Sigmoid colon (tissue), 7 donors: ENCODE measurements around the gene AGBL5. TPM values are rescaled to one million over a fixed set of nuclear protein-coding genes. Genes with fewer than 3 reads are reported as not detected.

Experiments used
- DNase-seq: peaks from one replicate; pipeline ENCODE4 v3.0.0-alpha.2; 2019
- H3K27ac ChIP-seq, 4 donors: fragments of 200-600 bp; sonication (generic); one replicate each; pipeline ENCODE4 v1.5.1; 2016 to 2019; ENCODE audit warnings: mild to moderate bottlenecking in 1 of 4
- H3K27me3 ChIP-seq, 3 donors: fragments of 200-600 bp; sonication (generic); one replicate each; pipeline ENCODE4 v1.5.1; 2019; ENCODE audit warnings: mild to moderate bottlenecking in 1 of 3
- H3K36me3 ChIP-seq, 4 donors: fragments of 200-600 bp; sonication (generic); one replicate each; pipeline ENCODE4 v1.5.1; 2016 to 2019
- H3K4me1 ChIP-seq, 4 donors: fragments of 200-600 bp; sonication (generic); one replicate each; pipeline ENCODE4 v1.5.1; 2017 to 2019
- H3K4me3 ChIP-seq, 4 donors: fragments of 200-600 bp; sonication (generic); one replicate each; pipeline ENCODE4 v1.5.1; 2017 to 2019; ENCODE audit warnings: mild to moderate bottlenecking in 2 of 4, moderate library complexity in 1 of 4
- H3K9me3 ChIP-seq, 4 donors: fragments of 200-600 bp in 3 of 4; sonication (generic) in 3 of 4; one replicate each; pipeline versions ENCODE4 v1.5.1 to v1.6.1; 2013 to 2019
- EP300 ChIP-seq, 4 donors: sonication (generic); formaldehyde crosslinking; IDR thresholded peaks; one replicate each; pipeline ENCODE4 v1.6.1; 2017; ENCODE audit warnings: antibody characterized with exemption in 4 of 4
- POLR2A ChIP-seq, 2 donors: fragments of 450-650 bp; IDR thresholded peaks; one replicate each; pipeline ENCODE4 v1.6.1; 2016; ENCODE audit warnings: antibody characterized with exemption in 2 of 2, mild to moderate bottlenecking in 2 of 2, moderate library complexity in 2 of 2
- POLR2AphosphoS5 ChIP-seq, 4 donors: sonication (generic); formaldehyde crosslinking; IDR thresholded peaks; one replicate each; pipeline ENCODE4 v1.6.1; 2017; ENCODE audit warnings: antibody characterized with exemption in 4 of 4
- WGBS, 2 donors: extraction: QIAGEN DNeasy Blood & Tissue Kit; methylation state at CpG; one replicate each; pipeline ENCODE4 v1.1.7; 2013; 5-methylcytosine and 5-hydroxymethylcytosine counted together
- intact Hi-C: fragments of 100-400 bp; cut with DNase I; formaldehyde crosslinking; loops from one replicate; pipeline ENCODE4 v1.15.1; 2023
- polyA plus RNA-seq, 3 donors: library from polyadenylated mRNA; stranded (reverse); fragments of 200-250 nt; gene quantifications; one replicate each; pipeline ENCODE4 v1.2.3, GENCODE V29; 2013
- total RNA-seq, 4 donors: library from RNA; depleted of rRNA; stranded (reverse); fragments of >200 nt; gene quantifications; one replicate each; pipeline ENCODE4 v1.1.0, GENCODE V29; 2016
- TF ChIP-seq, protein P1 (sequence below), 4 experiments: fragments of 450-650 bp in 3 of 4; fragments of 200-600 bp in 1 of 4; IDR thresholded peaks; one replicate each; pipeline ENCODE4 v1.5.1; 2016 to 2019; ENCODE audit warnings: antibody characterized with exemption in 4 of 4, mild to moderate bottlenecking in 3 of 4, moderate library complexity in 2 of 4
- donor health status: healthy with polysubstance abuse.
- donor health status: Bipolar disorder and iron deficiency.
- donor health status: healthy.

AGBL5 gene
- total and polyA plus RNA-seq, 7 donors = 12.4 to 23.3 (median 16.8) TPM

DNA sequence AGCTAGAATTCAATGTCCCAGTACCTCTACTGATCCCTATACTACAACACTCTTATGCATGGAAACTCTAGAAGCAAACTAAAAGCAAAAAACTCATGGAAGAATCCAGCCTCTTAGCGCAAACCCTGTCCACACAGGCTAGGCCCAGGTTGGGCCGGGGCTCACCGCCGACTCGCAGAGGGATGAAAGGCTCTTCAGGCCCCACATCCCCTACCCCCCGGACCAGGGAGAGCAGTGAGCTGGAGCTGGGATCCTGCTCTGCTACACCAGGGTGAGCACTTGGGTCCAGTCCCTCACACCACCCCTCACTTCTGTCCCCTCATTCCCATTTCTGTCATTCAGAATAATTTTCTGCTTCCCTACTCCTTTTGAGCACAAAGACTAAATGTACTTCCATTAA lies 18.0 kb downstream of the AGBL5 start:
- Histone ChIP-seq H3K4me3 (no peak overlapping the region), H3K9me3 (no peaks in the 10 kb centered on the region), H3K36me3 (peaks cover 0 to 37% (median 5%) of the 10 kb centered on the region in 4 donors), H3K27me3 (no peaks in the 10 kb centered on the region), H3K27ac (peak overlapping the region in 3 of 4 donors; percentile 94 to 98 (median 97)), H3K4me1 (peaks cover 0 to 54% (median 50%) of the 10 kb centered on the region in 4 donors)
- intact Hi-C loops = no loop called here
- TF ChIP-seq POLR2A (IDR thresholded peaks at IDR 0.05) (no peak), EP300 (IDR thresholded peaks at IDR 0.05) (no peak), POLR2AphosphoS5 (IDR thresholded peaks at IDR 0.05) (no peak)
- TF ChIP-seq, protein P1, sequence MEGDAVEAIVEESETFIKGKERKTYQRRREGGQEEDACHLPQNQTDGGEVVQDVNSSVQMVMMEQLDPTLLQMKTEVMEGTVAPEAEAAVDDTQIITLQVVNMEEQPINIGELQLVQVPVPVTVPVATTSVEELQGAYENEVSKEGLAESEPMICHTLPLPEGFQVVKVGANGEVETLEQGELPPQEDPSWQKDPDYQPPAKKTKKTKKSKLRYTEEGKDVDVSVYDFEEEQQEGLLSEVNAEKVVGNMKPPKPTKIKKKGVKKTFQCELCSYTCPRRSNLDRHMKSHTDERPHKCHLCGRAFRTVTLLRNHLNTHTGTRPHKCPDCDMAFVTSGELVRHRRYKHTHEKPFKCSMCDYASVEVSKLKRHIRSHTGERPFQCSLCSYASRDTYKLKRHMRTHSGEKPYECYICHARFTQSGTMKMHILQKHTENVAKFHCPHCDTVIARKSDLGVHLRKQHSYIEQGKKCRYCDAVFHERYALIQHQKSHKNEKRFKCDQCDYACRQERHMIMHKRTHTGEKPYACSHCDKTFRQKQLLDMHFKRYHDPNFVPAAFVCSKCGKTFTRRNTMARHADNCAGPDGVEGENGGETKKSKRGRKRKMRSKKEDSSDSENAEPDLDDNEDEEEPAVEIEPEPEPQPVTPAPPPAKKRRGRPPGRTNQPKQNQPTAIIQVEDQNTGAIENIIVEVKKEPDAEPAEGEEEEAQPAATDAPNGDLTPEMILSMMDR (IDR thresholded peaks at IDR 0.05) = no peak
- DNase-seq = peak; percentile 48
- 95 to 96% methylated on average over 6 of the region's 6 CpGs for whole genome bisulfite sequencing, 2 donors

DNA sequence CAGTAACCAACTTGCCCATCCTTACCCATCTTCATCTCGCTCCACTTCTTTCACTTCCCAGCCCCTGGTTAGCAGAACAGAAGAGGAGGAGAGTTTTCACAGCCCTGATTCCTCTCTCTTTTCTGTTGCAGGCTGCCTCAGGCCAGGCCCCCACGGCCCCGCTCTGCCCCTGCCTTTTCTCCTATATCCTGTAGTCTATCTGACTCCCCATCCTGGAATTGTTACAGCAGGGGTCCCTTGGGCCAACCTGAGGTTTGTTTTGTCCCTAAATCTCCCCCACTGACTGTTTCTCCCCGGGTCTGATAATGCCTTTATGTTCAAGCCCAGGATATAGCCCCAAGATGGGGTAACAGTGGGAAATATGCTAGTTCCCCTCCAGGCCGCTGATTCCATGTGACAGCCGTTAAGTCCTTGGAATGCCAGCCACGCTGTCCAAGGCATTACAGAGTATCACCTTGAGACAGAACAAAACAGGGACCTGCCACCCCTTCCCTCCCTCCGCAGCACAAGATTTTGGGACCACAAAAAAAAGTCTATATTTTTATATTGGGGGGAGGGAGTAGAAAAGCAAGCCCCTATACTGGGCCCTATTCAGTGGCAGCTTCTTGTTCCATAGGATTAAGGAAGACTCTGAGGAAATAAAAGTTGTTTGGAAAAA lies 18.6 kb downstream of the AGBL5 start:
- no peak for TF ChIP-seq POLR2AphosphoS5 (IDR thresholded peaks at IDR 0.05)
- TF ChIP-seq, protein P1 (IDR thresholded peaks at IDR 0.05) = no peak
- no peak for TF ChIP-seq EP300 (IDR thresholded peaks at IDR 0.05)
- TF ChIP-seq POLR2A (IDR thresholded peaks at IDR 0.05) = no peak
- Histone ChIP-seq H3K27me3 (no peaks in the 10 kb centered on the region), H3K4me1 (peaks cover 0 to 60% (median 57%) of the 10 kb centered on the region in 4 donors), H3K9me3 (no peaks in the 10 kb centered on the region), H3K27ac (peak overlapping the region in 3 of 4 donors; percentile 94 to 98 (median 97)), H3K36me3 (peaks cover 0 to 32% (median 5%) of the 10 kb centered on the region in 4 donors), H3K4me3 (peak overlapping the region in 3 of 4 donors; percentile 70 to 91 (median 77))
- WGBS, 2 donors = 86 to 89% methylated on average over 8 of the region's 8 CpGs
- peak; percentile 50 for DNase-seq
- intact Hi-C loops = no loop called here

DNA sequence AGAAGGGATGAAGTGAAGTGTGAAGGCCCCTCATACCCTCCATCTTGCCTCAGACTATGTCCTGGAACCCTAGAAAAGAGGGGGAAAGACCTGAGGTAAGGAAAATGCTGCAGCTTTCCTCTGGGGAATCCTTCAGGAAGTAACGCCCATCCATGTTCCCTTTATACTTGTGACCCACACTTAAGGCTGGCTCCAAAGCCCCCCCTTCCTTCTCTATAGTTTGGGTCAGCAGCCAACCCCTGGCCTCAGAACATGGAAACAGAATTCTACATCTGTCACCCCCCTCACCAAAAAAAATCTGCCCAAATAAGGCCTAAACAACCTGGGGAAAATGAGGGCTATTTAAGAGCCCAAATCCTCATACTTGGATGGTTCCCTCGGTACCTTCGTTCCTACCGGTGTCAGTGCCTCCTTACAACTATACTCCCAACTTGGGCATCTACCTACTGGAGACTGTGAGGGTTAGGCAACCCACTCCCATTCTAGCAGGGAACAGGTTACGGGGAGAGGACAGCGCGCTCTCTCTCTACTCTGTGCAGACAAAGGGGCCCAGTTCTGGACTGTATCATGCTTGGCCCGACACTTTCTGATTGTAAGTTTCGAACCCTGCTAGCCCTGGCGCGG lies 19.3 kb downstream of the AGBL5 start:
- Histone ChIP-seq H3K4me3 (peak overlapping the region; percentile 70 to 94 (median 84)), H3K27ac (peak overlapping the region; percentile 94 to 98 (median 97)), H3K27me3 (no peaks in the 10 kb centered on the region), H3K36me3 (peaks cover 0 to 30% (median 5%) of the 10 kb centered on the region in 4 donors), H3K4me1 (peaks cover 0 to 67% (median 64%) of the 10 kb centered on the region in 4 donors), H3K9me3 (no peaks in the 10 kb centered on the region)
- intact Hi-C loops = loop anchor here (1.0 kb wide), 1 partner anchor 19 kb away; the partner anchor contains the start of gene AGBL5
- WGBS, 2 donors = 4% methylated on average over 11 of the region's 11 CpGs
- TF ChIP-seq POLR2A (IDR thresholded peaks at IDR 0.05) (no peak), POLR2AphosphoS5 (IDR thresholded peaks at IDR 0.05) (no peak)
- TF ChIP-seq, protein P1 (IDR thresholded peaks at IDR 0.05) = no peak
- DNase-seq = no peak

DNA sequence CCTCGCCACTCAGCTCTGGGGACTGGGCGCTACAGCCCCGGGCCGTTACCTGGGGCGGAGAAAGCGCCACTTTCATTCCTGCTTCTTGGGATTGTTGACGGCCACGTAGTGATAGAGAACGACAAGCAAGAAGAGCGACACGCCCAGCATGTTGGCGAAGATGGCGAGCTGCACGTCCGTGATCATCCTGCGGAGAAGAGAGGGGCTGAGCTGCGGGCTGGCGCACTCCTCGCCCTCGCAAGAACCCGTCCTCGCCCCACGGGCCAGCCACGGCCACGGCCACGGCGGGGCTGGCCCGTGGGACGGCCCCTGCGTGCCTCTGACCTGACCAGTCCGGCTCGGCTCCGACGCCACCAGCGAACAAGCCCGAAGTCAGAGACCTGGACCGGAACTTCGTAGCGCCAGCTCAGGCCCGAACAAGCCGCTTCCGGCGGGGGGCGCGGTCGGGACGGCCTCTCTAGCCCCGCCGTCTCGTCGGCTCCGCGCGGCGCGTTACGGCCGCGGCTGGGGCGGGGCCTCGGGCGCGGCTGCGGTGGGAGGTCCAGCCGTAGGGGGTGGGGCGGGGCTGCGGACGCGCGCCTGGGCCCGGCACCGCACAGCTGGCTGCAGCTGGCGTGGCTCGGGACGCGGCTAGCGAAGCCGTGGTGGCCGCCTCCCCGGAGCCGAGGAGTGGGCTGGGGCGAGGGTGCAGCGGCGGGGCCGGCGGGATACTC lies 20.0 kb downstream of the AGBL5 start, which contains the start of gene OST4:
OST4 (minus strand) TSS at position 378 of the 713 bp plus-strand sequence.
- intact Hi-C loops = loop anchor here (1.0 kb wide), 1 partner anchor 20 kb away; the partner anchor contains the start of gene AGBL5

More for the DNA sequence above, 20.0 kb downstream of the AGBL5 start, which contains the start of gene OST4:
- no peaks in the 10 kb centered on the region for H3K9me3 ChIP-seq
- peaks cover 0 to 74% (median 68%) of the 10 kb centered on the region in 4 donors for H3K4me1 ChIP-seq
- peak; percentile 97 for DNase-seq
- peak within 1 kb of the TSS; percentile 94 to 98 (median 97) for H3K27ac ChIP-seq
- H3K4me3 ChIP-seq = peak within 1 kb of the TSS; percentile 70 to 94 (median 84)
- H3K36me3 ChIP-seq = peaks cover 0 to 30% (median 5%) of the 10 kb centered on the region in 4 donors
- 0% methylated on average over 86 of the region's 86 CpGs for WGBS, 2 donors
- TF ChIP-seq POLR2A (IDR thresholded peaks at IDR 0.05) = peak; percentile 63 to 76
- no peak for TF ChIP-seq EP300 (IDR thresholded peaks at IDR 0.05)
- TF ChIP-seq, protein P1 (IDR thresholded peaks at IDR 0.05) = no peak
- TF ChIP-seq POLR2AphosphoS5 (IDR thresholded peaks at IDR 0.05) = peak; percentile 86 to 95 (median 93)
- no peaks in the 10 kb centered on the region for H3K27me3 ChIP-seq
